ENCODE results near the gene CYP26A1.

DNA sequence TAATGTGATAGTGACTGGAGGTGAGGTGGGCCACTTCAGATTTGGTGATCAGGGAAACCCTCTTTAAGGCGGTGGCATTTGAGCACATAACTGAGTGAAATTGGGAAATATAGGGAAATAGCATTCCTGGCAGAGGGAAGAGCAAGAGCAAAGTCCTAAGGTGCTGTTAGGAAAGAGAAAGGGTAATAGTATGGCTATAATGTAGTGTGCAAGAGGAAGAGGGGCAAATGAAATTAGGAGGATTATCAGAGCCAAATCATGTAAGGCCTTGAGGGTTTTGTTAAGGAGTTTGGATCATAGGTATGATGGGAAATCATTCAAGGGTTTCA is 40.9 kb upstream of the CYP26A1 start:
- TF ChIP-seq, protein P1, sequence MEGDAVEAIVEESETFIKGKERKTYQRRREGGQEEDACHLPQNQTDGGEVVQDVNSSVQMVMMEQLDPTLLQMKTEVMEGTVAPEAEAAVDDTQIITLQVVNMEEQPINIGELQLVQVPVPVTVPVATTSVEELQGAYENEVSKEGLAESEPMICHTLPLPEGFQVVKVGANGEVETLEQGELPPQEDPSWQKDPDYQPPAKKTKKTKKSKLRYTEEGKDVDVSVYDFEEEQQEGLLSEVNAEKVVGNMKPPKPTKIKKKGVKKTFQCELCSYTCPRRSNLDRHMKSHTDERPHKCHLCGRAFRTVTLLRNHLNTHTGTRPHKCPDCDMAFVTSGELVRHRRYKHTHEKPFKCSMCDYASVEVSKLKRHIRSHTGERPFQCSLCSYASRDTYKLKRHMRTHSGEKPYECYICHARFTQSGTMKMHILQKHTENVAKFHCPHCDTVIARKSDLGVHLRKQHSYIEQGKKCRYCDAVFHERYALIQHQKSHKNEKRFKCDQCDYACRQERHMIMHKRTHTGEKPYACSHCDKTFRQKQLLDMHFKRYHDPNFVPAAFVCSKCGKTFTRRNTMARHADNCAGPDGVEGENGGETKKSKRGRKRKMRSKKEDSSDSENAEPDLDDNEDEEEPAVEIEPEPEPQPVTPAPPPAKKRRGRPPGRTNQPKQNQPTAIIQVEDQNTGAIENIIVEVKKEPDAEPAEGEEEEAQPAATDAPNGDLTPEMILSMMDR (IDR thresholded peaks at IDR 0.05), result no peak
- no peak for TF ChIP-seq ZFX (IDR thresholded peaks at IDR 0.05; ENCODE audit: borderline replicate concordance)

Data from 22Rv1 (cell line).